NCI-H1048 (cell line): ENCODE data around the gene BRD1.

Source experiments
- DNase-seq: peaks from one replicate; lab custom pipeline; 2025; lab: John Stamatoyannopoulos, UW

Gene BRD1

GRCh38 chr22:49827853-49828598, at the start of gene BRD1:
Gene BRD1 (minus strand): TSS chr22:49827873. CDS start chr22:49824317, 3,556 bp downstream.
- peak; percentile 45 for DNase-seq

- DNase-seq = no peak
These were observed 45.7 kb upstream of the BRD1 start for GRCh38 chr22:49873228-49873940.

GRCh38 chr22:49872347-49872746, 44.7 kb upstream of the BRD1 start:
- DNase-seq = no peak

- no peak for DNase-seq
These were observed 43.8 kb upstream of the BRD1 start for GRCh38 chr22:49871482-49871881.

- no peak for DNase-seq
These were observed 42.4 kb upstream of the BRD1 start for GRCh38 chr22:49869845-49870712.

GRCh38 chr22:49869086-49869830, 41.6 kb upstream of the BRD1 start:
- no peak for DNase-seq

- no peak for DNase-seq
These were observed 39.9 kb upstream of the BRD1 start for GRCh38 chr22:49867303-49868265.

GRCh38 chr22:49866646-49867045, 39.0 kb upstream of the BRD1 start:
- no peak for DNase-seq

- DNase-seq = no peak
These were observed 38.5 kb upstream of the BRD1 start for GRCh38 chr22:49866134-49866533.

- DNase-seq = no peak
These were observed 37.5 kb upstream of the BRD1 start for GRCh38 chr22:49865156-49865555.

GRCh38 chr22:49863931-49864330, 36.3 kb upstream of the BRD1 start:
- DNase-seq = no peak

GRCh38 chr22:49862496-49862776, 34.8 kb upstream of the BRD1 start:
- no peak for DNase-seq

- no peak for DNase-seq
These were observed 34.2 kb upstream of the BRD1 start for GRCh38 chr22:49861642-49862495.

GRCh38 chr22:49858827-49859226, 31.2 kb upstream of the BRD1 start:
- no peak for DNase-seq

GRCh38 chr22:49856766-49857618, 29.3 kb upstream of the BRD1 start:
- no peak for DNase-seq

GRCh38 chr22:49856343-49856742, 28.7 kb upstream of the BRD1 start:
- no peak for DNase-seq

GRCh38 chr22:49855251-49855911, 27.7 kb upstream of the BRD1 start:
- no peak for DNase-seq
